ENCODE results near the gene ZNF507.

DNA sequence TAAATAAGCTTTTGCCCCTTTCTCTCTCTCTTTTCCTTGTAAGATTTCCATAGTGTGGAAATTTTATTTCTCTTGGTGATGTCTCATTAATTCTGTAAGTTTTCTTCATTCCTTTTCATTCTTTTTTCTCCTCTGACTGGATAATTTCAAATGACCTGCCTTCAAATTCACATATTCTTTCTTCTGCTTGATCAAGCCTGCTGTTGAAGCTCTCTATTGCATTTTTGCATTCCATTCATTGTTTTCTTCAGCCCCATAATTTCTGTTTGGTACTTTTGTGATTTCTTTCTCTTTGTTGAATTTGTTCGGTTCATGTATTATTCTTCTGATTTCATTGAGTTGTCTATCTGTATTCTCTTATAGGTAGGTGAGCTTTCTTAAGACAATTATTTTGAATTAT is 42.2 kb upstream of the ZNF507 start:
- TF ChIP-seq, protein P1, sequence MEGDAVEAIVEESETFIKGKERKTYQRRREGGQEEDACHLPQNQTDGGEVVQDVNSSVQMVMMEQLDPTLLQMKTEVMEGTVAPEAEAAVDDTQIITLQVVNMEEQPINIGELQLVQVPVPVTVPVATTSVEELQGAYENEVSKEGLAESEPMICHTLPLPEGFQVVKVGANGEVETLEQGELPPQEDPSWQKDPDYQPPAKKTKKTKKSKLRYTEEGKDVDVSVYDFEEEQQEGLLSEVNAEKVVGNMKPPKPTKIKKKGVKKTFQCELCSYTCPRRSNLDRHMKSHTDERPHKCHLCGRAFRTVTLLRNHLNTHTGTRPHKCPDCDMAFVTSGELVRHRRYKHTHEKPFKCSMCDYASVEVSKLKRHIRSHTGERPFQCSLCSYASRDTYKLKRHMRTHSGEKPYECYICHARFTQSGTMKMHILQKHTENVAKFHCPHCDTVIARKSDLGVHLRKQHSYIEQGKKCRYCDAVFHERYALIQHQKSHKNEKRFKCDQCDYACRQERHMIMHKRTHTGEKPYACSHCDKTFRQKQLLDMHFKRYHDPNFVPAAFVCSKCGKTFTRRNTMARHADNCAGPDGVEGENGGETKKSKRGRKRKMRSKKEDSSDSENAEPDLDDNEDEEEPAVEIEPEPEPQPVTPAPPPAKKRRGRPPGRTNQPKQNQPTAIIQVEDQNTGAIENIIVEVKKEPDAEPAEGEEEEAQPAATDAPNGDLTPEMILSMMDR (IDR thresholded peaks at IDR 0.05), result no peak
- TF ChIP-seq EZH2 (IDR thresholded peaks at IDR 0.05) (no peak), EZH2phosphoT487 (IDR thresholded peaks at IDR 0.05) (no peak)
